GM12878 (cell line): ENCODE measurements around the gene MYO6. TPM values are rescaled to one million over a fixed set of nuclear protein-coding genes. Genes with fewer than 3 reads are reported as not detected.
"Not testable (repeated sequence)": the region's sequence is repeated elsewhere in the genome, so short reads cannot be mapped to it uniquely, and the experiment has no call there.

Source experiments
- ATAC-seq: fragments of 200-7000 bp; cut with Tn5 transposase; 3 replicates; pipeline ENCODE4 v1.9.1; 2020; ENCODE audit warnings: mild to moderate bottlenecking, moderate library complexity
- BruUV-seq: library from RNA; stranded (reverse); fragments of 400-500 nt; replicated peaks from 2 replicates; lab custom pipeline; 2021; lab: Mats Ljungman, UMichigan
- CTCF ChIA-PET: fragments of 300-600 bp; sonication (Branson Sonifier 250); formaldehyde crosslinking; extraction: SDS; loops from one replicate; lab custom pipeline; 2021; ENCODE audit warnings: inconsistent platforms; lab: Yijun Ruan, JAX
- POLR2A ChIA-PET: fragments of 350-600 bp; formaldehyde crosslinking; extraction: SDS; loops from one replicate; lab custom pipeline; 2021; ENCODE audit warnings: inconsistent platforms; lab: Charles Lee
- RAD21 ChIA-PET: fragments of 300-600 bp; sonication (Branson Sonifier 250); formaldehyde crosslinking; loops from one replicate; lab custom pipeline; 2023; ENCODE audit warnings: antibody characterized with exemption; ENCODE audit not compliant: unreplicated experiment; lab: Charles Lee
- SMC1A ChIA-PET: fragments of 300-600 bp; sonication (Branson Sonifier 250); formaldehyde crosslinking; loops from one replicate; lab custom pipeline; 2023; ENCODE audit not compliant: unreplicated experiment, uncharacterized antibody; lab: Charles Lee
- DNase-seq: peaks from one replicate; pipeline ENCODE4 v3.0.0-alpha.2; 2011; ENCODE audit warnings: low read depth, low spot score
- FAIRE-seq: peaks from 3 replicates; lab custom pipeline; 2011; peaks lifted over from hg19 to GRCh38; lab: Jason Lieb, UNC
- H2AFZ ChIP-seq: 2 replicates; pipeline ENCODE4 v1.6.0; 2011; ENCODE audit warnings: low read depth, low read length, control low read depth; ENCODE audit not compliant: control insufficient read depth
- H3K27ac ChIP-seq: 2 replicates; pipeline ENCODE4 v1.5.1; 2011; ENCODE audit warnings: control low read depth; ENCODE audit not compliant: control insufficient read depth, insufficient read depth
- H3K27me3 ChIP-seq, 2 experiments: replicated peaks in 1 of 2; 2 replicates each; pipeline versions ENCODE4 v1.6.0 to v1.6.1; 2011; ENCODE audit warnings: low read length in 1 of 2; ENCODE audit not compliant: control insufficient read depth in 2 of 2, insufficient read depth in 2 of 2
- H3K36me3 ChIP-seq, 2 experiments: 2 replicates each; pipeline ENCODE4 v1.5.1; 2011; ENCODE audit warnings: low read length in 1 of 2; ENCODE audit not compliant: control insufficient read depth in 2 of 2, insufficient read depth in 2 of 2
- H3K4me1 ChIP-seq: 2 replicates; pipeline ENCODE4 v1.6.1; 2011; ENCODE audit warnings: mild to moderate bottlenecking, low read length, moderate library complexity, mixed read lengths; ENCODE audit not compliant: control insufficient read depth, insufficient read depth
- H3K4me2 ChIP-seq: 2 replicates; pipeline ENCODE4 v1.6.0; 2011; ENCODE audit warnings: control low read depth; ENCODE audit not compliant: control insufficient read depth, insufficient read depth
- H3K4me3 ChIP-seq: fragments of 200-600 bp; sonication (generic); 2 replicates; pipeline ENCODE4 v1.5.1; 2016
- H3K79me2 ChIP-seq: 2 replicates; pipeline ENCODE4 v1.6.0; 2011; ENCODE audit warnings: low read length; ENCODE audit not compliant: control insufficient read depth, insufficient read depth
- H3K9ac ChIP-seq: 2 replicates; pipeline ENCODE4 v1.8.0; 2011; ENCODE audit warnings: low read length, control low read depth, mixed read lengths; ENCODE audit not compliant: control insufficient read depth, insufficient read depth
- H3K9me3 ChIP-seq: replicated peaks from 3 replicates; pipeline ENCODE4 v1.5.1; 2011; ENCODE audit warnings: mild to moderate bottlenecking, low read length; ENCODE audit not compliant: control insufficient read depth, insufficient read depth
- H4K20me1 ChIP-seq: 2 replicates; pipeline ENCODE4 v1.6.0; 2011; ENCODE audit not compliant: control insufficient read depth, insufficient read depth
- BCL11A ChIP-seq: IDR thresholded peaks from 2 replicates; pipeline ENCODE4 v1.6.1; 2011; ENCODE audit warnings: low read depth, low read length
- JUND ChIP-seq: IDR thresholded peaks from 2 replicates; pipeline ENCODE4 v1.6.1; 2012; ENCODE audit warnings: low read depth, mild to moderate bottlenecking, low read length, improper control_type of control experiment, moderate library complexity
- NFYB ChIP-seq: IDR thresholded peaks from 2 replicates; pipeline ENCODE4 v1.6.1; 2011; ENCODE audit warnings: low read depth, mild to moderate bottlenecking, low read length, improper control_type of control experiment, moderate library complexity; ENCODE audit not compliant: insufficient read depth
- RAD21 ChIP-seq: IDR thresholded peaks from 2 replicates; pipeline ENCODE4 v1.6.1; 2011; ENCODE audit warnings: mild to moderate bottlenecking, low read depth, low read length, moderate library complexity; ENCODE audit not compliant: insufficient read depth
- RAD51 ChIP-seq: fragments of 450-650 bp; IDR thresholded peaks from 2 replicates; pipeline ENCODE4 v1.6.1; 2016; ENCODE audit warnings: moderate library complexity, mild to moderate bottlenecking, inconsistent platforms
- SREBF1 ChIP-seq: IDR thresholded peaks from 2 replicates; pipeline ENCODE4 v1.6.1; 2012; ENCODE audit warnings: mild to moderate bottlenecking, low read length
- TCF7 ChIP-seq: IDR thresholded peaks from 2 replicates; pipeline ENCODE4 v1.6.1; 2014; ENCODE audit warnings: antibody characterized with exemption, borderline replicate concordance
- ZNF622 ChIP-seq: fragments of 450-650 bp; IDR thresholded peaks from 2 replicates; pipeline ENCODE4 v1.6.1; 2017; ENCODE audit warnings: mild to moderate bottlenecking, inconsistent platforms
- ZZZ3 ChIP-seq: IDR thresholded peaks from 2 replicates; pipeline ENCODE4 v1.6.1; 2011; ENCODE audit warnings: low read depth; ENCODE audit not compliant: control insufficient read depth, insufficient read length
- WGBS: methylation state at CpG from one replicate; pipeline ENCODE4 v1.1.6; 2016; ENCODE audit warnings: low lambda C conversion rate; ENCODE audit not compliant: insufficient replicate concordance, insufficient coverage; ENCODE audit errors: missing lambda C conversion rate; 5-methylcytosine and 5-hydroxymethylcytosine counted together
- in situ Hi-C: fragments of 300-500 bp; cut with MboI; formaldehyde crosslinking; loops from 9 replicates; pipeline ENCODE4 v1.14.3; 2018; ENCODE audit warnings: mixed read lengths
- intact Hi-C: fragments of 100-400 bp; cut with micrococcal nuclease; formaldehyde crosslinking; loops from one replicate; pipeline ENCODE4 v1.14.2; 2022; ENCODE audit not compliant: unreplicated experiment
- polyA plus RNA-seq, 11 experiments: library from polyadenylated mRNA; depleted of rRNA in 4 of 11; unstranded in 6 of 11; stranded (reverse) in 5 of 11; fragments of >200 nt; fragmentation: Nextera tagmentation in 4 of 11; fragmentation: Illumina TruSeq in 1 of 11; extraction: Ambion mirVana in 4 of 11; extraction: Trizol in 1 of 11; gene quantifications; 1 replicate in 1 of 11; 2 replicates in 10 of 11; pipeline versions ENCODE4 v1.2.1 to v1.2.3, GENCODE V29; 2011 to 2016; ENCODE audit warnings: inconsistent platforms in 2 of 11, missing spikeins in 2 of 11, low read depth in 1 of 11
- total RNA-seq, 4 experiments: library from RNA; depleted of rRNA in 3 of 4; stranded (reverse); fragments of >200 nt in 3 of 4; fragmentation: Illumina TruSeq in 1 of 4; extraction: Trizol in 1 of 4; gene quantifications; 2 replicates each; pipeline versions ENCODE4 v1.2.1 to v1.2.3, GENCODE V29; 2013 to 2021
- TF ChIP-seq, protein P1 (sequence below): IDR thresholded peaks from 2 replicates; pipeline ENCODE4 v1.6.1; 2012; ENCODE audit warnings: low read depth, low read length, improper control_type of control experiment

The MYO6 gene
- total and polyA plus RNA-seq, 10 of the 15 experiments (the other 5 are each of a cell fraction or from before 2014, with no cell fraction given), result 7.9 to 30.4 (median 16.8) TPM

DNA sequence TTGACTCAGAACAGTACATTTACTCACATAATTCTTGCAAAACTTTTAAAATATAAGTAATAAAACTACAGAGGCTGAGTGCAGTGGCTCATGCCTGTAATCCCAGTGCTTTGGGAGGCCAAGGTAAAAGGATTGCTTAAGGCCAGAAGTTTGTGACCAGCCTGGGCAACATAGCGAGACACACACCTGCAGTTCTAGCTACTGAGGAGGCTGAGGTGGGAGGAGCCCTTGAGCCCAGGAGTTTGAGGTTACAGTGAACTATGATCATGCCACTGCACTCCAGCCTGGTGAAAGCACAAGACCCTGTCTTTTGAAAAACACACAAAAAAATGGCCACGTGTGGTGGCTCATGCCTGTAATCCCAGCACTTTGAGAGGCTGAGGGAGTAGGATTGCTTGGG, 21.8 kb upstream of the MYO6 start:
- TF ChIP-seq TCF7 (no peak), SREBF1 (no peak), NFYB (no peak), RAD51 (no peak), ZZZ3 (no peak), JUND (no peak), RAD21 (no peak), ZNF622 (no peak), BCL11A (no peak)
- TF ChIP-seq, protein P1, sequence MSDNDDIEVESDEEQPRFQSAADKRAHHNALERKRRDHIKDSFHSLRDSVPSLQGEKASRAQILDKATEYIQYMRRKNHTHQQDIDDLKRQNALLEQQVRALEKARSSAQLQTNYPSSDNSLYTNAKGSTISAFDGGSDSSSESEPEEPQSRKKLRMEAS, result no peak
- Histone ChIP-seq H3K4me2 (no peak overlapping the region), H3K9me3 (no peaks in the 10 kb centered on the region), H3K27ac (no peak overlapping the region), H3K27me3 (no peaks in the 10 kb centered on the region), H4K20me1 (no peaks in the 10 kb centered on the region), H3K36me3 (no peaks in the 10 kb centered on the region), H3K79me2 (no peaks in the 10 kb centered on the region), H3K4me3 (no peak overlapping the region), H3K4me1 (no peaks in the 10 kb centered on the region), H2AFZ (no peak overlapping the region), H3K9ac (no peak overlapping the region)
- ChIA-PET CTCF (interaction anchor here (0.7 to 1.2 kb wide), 2 partner anchors 128 to 519 kb away, joined by 4 to 5 read pairs; no protein-coding TSS in a partner anchor), RAD21 (no interaction called here), SMC1A (no interaction called here), POLR2A (interaction anchor here (0.7 kb wide), 2 partner anchors 33 to 155 kb away, joined by 3 to 4 read pairs; no protein-coding TSS in a partner anchor)
- ATAC-seq, result no peak; the same call in 2 of the 3 replicates
- no peak for DNase-seq
- FAIRE-seq, result no peak
- intact Hi-C loops, result no loop called here
- BruUV-seq, result no TSS peak
- in situ Hi-C loops, result no loop called here
- WGBS, result 55% methylated on average over 2 of the region's 2 CpGs

DNA sequence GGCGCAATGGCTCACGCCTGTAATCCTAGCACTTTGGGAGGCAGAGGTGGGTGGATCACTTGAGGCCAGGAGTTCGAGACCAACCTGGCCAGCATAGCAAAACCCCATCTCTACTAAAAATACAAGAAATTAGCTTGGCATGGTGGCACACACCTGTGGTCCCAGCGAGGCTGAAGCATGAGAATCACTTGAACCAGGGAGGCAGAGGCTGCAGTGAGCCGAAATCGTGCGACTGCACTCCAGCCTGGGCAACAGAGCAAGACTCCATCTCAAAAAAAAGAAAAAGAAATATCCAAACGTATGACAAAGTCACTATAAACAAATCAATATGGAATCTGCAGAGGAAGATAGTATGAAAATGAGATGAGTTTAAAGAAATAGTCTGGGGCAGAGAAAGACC, 18.0 kb upstream of the MYO6 start:
- ATAC-seq, H3K36me3 ChIP-seq, POLR2A ChIA-PET, H3K4me2 ChIP-seq, BruUV-seq, H3K27ac ChIP-seq, RAD21 ChIA-PET, in situ Hi-C loops, H2AFZ ChIP-seq, FAIRE-seq, H3K9me3 ChIP-seq, CTCF ChIA-PET, SMC1A ChIA-PET, H3K9ac ChIP-seq, H3K79me2 ChIP-seq, H3K4me3 ChIP-seq, H3K4me1 ChIP-seq, H4K20me1 ChIP-seq, DNase-seq, intact Hi-C loops, H3K27me3 ChIP-seq: not testable (repeated sequence)
- 69% methylated on average over 8 of the region's 8 CpGs for WGBS
